HL-60 (cell line): ENCODE measurements around the gene CCM2.

ENCODE experiments used
- DNase-seq, 2 experiments: peaks; one replicate each; pipeline ENCODE4 v3.0.0-alpha.2; 2010 to 2020; ENCODE audit warnings: low read depth in 1 of 2, low spot score in 1 of 2
- H3K27ac ChIP-seq: fragments of 250-450 bp; sonication (Bioruptor Pico); replicated peaks from 2 replicates; pipeline ENCODE4 v1.5.1; 2020; ENCODE audit warnings: mild to moderate bottlenecking, moderate library complexity
- H3K27me3 ChIP-seq: fragments of 250-450 bp; sonication (Bioruptor Pico); 2 replicates; pipeline ENCODE4 v1.5.1; 2021; ENCODE audit warnings: mild to moderate bottlenecking, moderate library complexity; ENCODE audit not compliant: insufficient read depth, poor library complexity, severe bottlenecking
- H3K4me3 ChIP-seq: replicated peaks from 2 replicates; pipeline ENCODE4 v1.5.1; 2011; ENCODE audit warnings: mild to moderate bottlenecking, control low read depth, low read length; ENCODE audit not compliant: insufficient read depth
- GABPA ChIP-seq: IDR thresholded peaks from 2 replicates; pipeline ENCODE4 v1.6.1; 2012; ENCODE audit warnings: low read depth
- POLR2AphosphoS5 ChIP-seq: IDR thresholded peaks from 2 replicates; pipeline ENCODE4 v1.6.1; 2012; ENCODE audit warnings: low read depth
- SPI1 ChIP-seq: IDR thresholded peaks from 2 replicates; pipeline ENCODE4 v1.6.1; 2012; ENCODE audit warnings: low read depth, mild to moderate bottlenecking, borderline replicate concordance
- TF ChIP-seq, protein P1 (sequence below): IDR thresholded peaks from one replicate; pipeline ENCODE4 v1.5.1; 2011; ENCODE audit warnings: low read length, control low read depth, inconsistent platforms; ENCODE audit not compliant: insufficient read depth
- TF ChIP-seq, protein P2 (sequence below): IDR thresholded peaks from 2 replicates; pipeline ENCODE4 v1.6.1; 2012; ENCODE audit warnings: low read depth; ENCODE audit not compliant: insufficient replicate concordance

Gene CCM2

DNA sequence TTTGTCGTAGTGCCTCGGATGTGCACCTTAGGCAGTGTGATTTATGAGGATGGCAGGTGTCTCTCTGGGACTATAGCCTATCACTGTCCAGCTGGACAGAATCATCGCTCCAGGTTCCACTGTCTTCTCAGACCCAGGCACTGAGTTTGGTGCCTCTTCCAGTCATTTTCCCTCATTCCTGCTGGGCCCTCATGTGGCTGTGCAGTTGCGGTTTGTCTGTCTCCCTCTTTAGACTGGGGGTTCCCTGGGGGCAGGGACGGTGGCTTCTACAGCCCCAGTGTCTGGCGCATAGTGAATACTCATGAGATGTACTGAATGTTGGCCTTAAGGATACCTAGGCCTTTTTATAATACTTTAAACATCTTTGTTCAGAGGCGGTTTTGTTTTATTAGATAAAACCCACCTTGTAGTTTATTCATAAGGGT is 28.9 kb downstream of the CCM2 start:
- DNase-seq: no peak
- Histone ChIP-seq H3K27ac (peak overlapping the region; percentile 96), H3K4me3 (peak overlapping the region; percentile 64), H3K27me3 (no peaks in the 10 kb centered on the region)
- no peak for TF ChIP-seq GABPA
- TF ChIP-seq, protein P1, sequence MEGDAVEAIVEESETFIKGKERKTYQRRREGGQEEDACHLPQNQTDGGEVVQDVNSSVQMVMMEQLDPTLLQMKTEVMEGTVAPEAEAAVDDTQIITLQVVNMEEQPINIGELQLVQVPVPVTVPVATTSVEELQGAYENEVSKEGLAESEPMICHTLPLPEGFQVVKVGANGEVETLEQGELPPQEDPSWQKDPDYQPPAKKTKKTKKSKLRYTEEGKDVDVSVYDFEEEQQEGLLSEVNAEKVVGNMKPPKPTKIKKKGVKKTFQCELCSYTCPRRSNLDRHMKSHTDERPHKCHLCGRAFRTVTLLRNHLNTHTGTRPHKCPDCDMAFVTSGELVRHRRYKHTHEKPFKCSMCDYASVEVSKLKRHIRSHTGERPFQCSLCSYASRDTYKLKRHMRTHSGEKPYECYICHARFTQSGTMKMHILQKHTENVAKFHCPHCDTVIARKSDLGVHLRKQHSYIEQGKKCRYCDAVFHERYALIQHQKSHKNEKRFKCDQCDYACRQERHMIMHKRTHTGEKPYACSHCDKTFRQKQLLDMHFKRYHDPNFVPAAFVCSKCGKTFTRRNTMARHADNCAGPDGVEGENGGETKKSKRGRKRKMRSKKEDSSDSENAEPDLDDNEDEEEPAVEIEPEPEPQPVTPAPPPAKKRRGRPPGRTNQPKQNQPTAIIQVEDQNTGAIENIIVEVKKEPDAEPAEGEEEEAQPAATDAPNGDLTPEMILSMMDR: no peak
- TF ChIP-seq, protein P2, sequence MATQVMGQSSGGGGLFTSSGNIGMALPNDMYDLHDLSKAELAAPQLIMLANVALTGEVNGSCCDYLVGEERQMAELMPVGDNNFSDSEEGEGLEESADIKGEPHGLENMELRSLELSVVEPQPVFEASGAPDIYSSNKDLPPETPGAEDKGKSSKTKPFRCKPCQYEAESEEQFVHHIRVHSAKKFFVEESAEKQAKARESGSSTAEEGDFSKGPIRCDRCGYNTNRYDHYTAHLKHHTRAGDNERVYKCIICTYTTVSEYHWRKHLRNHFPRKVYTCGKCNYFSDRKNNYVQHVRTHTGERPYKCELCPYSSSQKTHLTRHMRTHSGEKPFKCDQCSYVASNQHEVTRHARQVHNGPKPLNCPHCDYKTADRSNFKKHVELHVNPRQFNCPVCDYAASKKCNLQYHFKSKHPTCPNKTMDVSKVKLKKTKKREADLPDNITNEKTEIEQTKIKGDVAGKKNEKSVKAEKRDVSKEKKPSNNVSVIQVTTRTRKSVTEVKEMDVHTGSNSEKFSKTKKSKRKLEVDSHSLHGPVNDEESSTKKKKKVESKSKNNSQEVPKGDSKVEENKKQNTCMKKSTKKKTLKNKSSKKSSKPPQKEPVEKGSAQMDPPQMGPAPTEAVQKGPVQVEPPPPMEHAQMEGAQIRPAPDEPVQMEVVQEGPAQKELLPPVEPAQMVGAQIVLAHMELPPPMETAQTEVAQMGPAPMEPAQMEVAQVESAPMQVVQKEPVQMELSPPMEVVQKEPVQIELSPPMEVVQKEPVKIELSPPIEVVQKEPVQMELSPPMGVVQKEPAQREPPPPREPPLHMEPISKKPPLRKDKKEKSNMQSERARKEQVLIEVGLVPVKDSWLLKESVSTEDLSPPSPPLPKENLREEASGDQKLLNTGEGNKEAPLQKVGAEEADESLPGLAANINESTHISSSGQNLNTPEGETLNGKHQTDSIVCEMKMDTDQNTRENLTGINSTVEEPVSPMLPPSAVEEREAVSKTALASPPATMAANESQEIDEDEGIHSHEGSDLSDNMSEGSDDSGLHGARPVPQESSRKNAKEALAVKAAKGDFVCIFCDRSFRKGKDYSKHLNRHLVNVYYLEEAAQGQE: no peak
- no peak for TF ChIP-seq SPI1
- TF ChIP-seq POLR2AphosphoS5: no peak

DNA sequence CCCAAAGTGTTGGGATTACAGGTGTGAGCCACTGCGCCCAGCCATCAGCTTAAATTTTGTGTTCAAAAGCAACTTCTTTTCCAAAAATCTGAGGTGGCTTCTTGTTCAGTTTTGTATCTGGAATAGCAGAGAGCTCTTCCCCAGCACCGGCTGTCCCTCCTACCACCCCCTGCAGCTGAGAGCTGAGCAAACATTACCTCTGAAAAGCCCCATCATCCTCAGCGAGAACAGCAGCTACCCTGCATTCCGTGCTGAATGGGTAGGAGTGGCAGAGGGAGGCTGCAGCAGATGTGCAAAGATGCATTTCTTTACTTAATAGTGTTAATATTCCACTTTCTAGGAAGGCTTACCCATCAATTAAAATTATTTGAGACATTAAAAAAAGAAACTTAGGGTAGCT is 31.8 kb downstream of the CCM2 start:
- Histone ChIP-seq H3K27ac (no peak overlapping the region), H3K27me3 (no peaks in the 10 kb centered on the region), H3K4me3 (no peak overlapping the region)
- no peak for TF ChIP-seq GABPA
- no peak for TF ChIP-seq POLR2AphosphoS5
- TF ChIP-seq, protein P2: no peak
- TF ChIP-seq SPI1: no peak
- TF ChIP-seq, protein P1: no peak
- DNase-seq: no peak

DNA sequence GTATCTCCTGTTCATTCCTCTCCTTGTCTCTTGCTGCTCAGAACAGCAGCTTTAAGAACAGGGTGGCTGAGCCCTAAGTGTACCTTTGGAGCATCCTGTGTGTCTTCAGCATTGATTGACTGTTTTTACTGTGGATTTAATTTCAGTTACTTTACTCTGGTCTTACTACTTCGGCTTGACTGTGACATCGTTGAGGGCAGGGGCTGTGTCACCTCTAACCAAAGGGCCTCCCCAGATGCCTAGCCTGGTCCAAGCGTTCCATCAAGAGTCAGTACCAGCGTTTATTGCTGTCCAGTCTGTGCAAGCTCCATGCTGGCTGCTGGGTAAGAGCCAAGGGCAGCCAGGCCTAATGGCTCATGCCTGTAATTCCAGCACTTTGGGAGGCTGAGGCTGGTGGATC is 32.4 kb downstream of the CCM2 start:
- H3K4me3 ChIP-seq: no peak overlapping the region
- TF ChIP-seq, protein P1: no peak
- TF ChIP-seq SPI1 (no peak), GABPA (no peak), POLR2AphosphoS5 (no peak)
- TF ChIP-seq, protein P2: no peak
- no peaks in the 10 kb centered on the region for H3K27me3 ChIP-seq
- no peak overlapping the region for H3K27ac ChIP-seq
- DNase-seq: no peak
